Testis (tissue), 2 donors: Measurements from ENCODE around the gene EYS.

Experiments used
- POLR2A ChIP-seq: fragments of 450-650 bp; IDR thresholded peaks from one replicate; pipeline ENCODE4 v1.6.1; 2017; ENCODE audit warnings: antibody characterized with exemption, mild to moderate bottlenecking, moderate library complexity
- TF ChIP-seq, protein P1 (sequence below), 3 experiments: fragments of 450-650 bp in 2 of 3; fragments of 200-600 bp in 1 of 3; sonication (generic) in 1 of 3; IDR thresholded peaks; one replicate each; pipeline ENCODE4 v1.5.1; 2016 to 2019; ENCODE audit warnings: antibody characterized with exemption in 3 of 3, mild to moderate bottlenecking in 2 of 3, moderate library complexity in 1 of 3

DNA sequence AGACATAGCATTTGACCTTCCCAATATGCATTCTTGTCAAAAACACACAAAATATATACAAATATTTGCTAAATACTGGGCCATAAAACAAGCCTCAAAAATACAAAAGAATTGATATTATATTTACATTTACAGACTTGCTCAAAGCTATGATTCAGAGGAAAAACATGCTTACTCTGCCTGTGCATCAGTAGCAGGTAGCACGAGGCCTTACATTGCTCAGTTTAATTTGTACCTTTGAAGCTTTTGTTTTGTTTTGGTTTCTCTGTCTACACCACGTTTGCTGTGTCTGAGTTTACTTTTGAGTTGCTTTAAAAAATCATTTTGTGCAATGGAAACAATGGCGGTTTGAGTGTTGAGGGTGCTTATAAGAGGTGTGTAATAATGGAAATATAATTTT lies 1972.1 kb downstream of the EYS start:
- TF ChIP-seq, protein P1, sequence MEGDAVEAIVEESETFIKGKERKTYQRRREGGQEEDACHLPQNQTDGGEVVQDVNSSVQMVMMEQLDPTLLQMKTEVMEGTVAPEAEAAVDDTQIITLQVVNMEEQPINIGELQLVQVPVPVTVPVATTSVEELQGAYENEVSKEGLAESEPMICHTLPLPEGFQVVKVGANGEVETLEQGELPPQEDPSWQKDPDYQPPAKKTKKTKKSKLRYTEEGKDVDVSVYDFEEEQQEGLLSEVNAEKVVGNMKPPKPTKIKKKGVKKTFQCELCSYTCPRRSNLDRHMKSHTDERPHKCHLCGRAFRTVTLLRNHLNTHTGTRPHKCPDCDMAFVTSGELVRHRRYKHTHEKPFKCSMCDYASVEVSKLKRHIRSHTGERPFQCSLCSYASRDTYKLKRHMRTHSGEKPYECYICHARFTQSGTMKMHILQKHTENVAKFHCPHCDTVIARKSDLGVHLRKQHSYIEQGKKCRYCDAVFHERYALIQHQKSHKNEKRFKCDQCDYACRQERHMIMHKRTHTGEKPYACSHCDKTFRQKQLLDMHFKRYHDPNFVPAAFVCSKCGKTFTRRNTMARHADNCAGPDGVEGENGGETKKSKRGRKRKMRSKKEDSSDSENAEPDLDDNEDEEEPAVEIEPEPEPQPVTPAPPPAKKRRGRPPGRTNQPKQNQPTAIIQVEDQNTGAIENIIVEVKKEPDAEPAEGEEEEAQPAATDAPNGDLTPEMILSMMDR (IDR thresholded peaks at IDR 0.05) = no peak
- no peak for TF ChIP-seq POLR2A
